AG04450 (cell line): ENCODE results near the gene KIAA1549. TPM values are rescaled to one million over a fixed set of nuclear protein-coding genes. Genes with fewer than 3 reads are reported as not detected.

Experiments
- CTCF ChIA-PET: fragments of 300-600, 350-600 bp; formaldehyde crosslinking; extraction: SDS; loops from one replicate; lab custom pipeline; 2022; ENCODE audit warnings: antibody characterized with exemption, inconsistent platforms; lab: Charles Lee
- POLR2A ChIA-PET: fragments of 350-600 bp; formaldehyde crosslinking; extraction: SDS; loops from one replicate; lab custom pipeline; 2021; ENCODE audit warnings: antibody characterized with exemption, inconsistent platforms; lab: Yijun Ruan, JAX
- DNase-seq: peaks from one replicate; pipeline ENCODE4 v3.0.0-alpha.2; 2011; ENCODE audit warnings: low read depth, low spot score
- H3K27ac ChIP-seq: one replicate; pipeline ENCODE4 v1.5.1; 2012; ENCODE audit warnings: low read depth, low read length, control low read depth
- H3K27me3 ChIP-seq: one replicate; pipeline ENCODE4 v1.6.0; 2012; ENCODE audit warnings: low read length; ENCODE audit not compliant: control insufficient read depth, insufficient read depth
- H3K4me3 ChIP-seq: 2 replicates; pipeline ENCODE4 v1.5.1; 2011; ENCODE audit warnings: mild to moderate bottlenecking, low read depth, low read length, control low read depth
- H3K9me3 ChIP-seq: 2 replicates; pipeline ENCODE4 v1.5.1; 2012; ENCODE audit warnings: low read length; ENCODE audit not compliant: control insufficient read depth, insufficient read depth
- CTCF ChIP-seq: IDR thresholded peaks from 2 replicates; pipeline ENCODE4 v1.5.1; 2011; ENCODE audit warnings: low read depth, low read length, control low read depth, inconsistent platforms
- polyA plus RNA-seq: library from polyadenylated mRNA; depleted of rRNA; stranded (reverse); fragments of >200 nt; gene quantifications from 2 replicates; pipeline ENCODE4 v1.2.3, GENCODE V29; 2011

KIAA1549 gene
- polyA plus RNA-seq, 1 experiment: 2.9 TPM

- Histone ChIP-seq H3K27ac (no peak overlapping the region), H3K4me3 (no peak overlapping the region), H3K9me3 (no peaks in the 10 kb centered on the region; the same call in 1 of the 2 replicates), H3K27me3 (no peaks in the 10 kb centered on the region)
- DNase-seq: no peak
- TF ChIP-seq CTCF: no peak
- ChIA-PET CTCF (no interaction called here), POLR2A (no interaction called here)
These were observed 117.3 kb downstream of the KIAA1549 start for GRCh38 chr7:138863931-138864330.

- H3K27ac ChIP-seq: no peak overlapping the region
- peaks cover 3% of the 10 kb centered on the region for H3K9me3 ChIP-seq
- H3K27me3 ChIP-seq: no peaks in the 10 kb centered on the region
- TF ChIP-seq CTCF: no peak
- ChIA-PET CTCF (no interaction called here), POLR2A (no interaction called here)
- H3K4me3 ChIP-seq: no peak overlapping the region
- no peak for DNase-seq
These were observed 120.1 kb downstream of the KIAA1549 start for GRCh38 chr7:138861051-138861450.

GRCh38 chr7:138857728-138858127 lies 123.5 kb downstream of the KIAA1549 start:
- no peak for TF ChIP-seq CTCF
- ChIA-PET POLR2A (no interaction called here), CTCF (interaction anchor here (0.6 to 0.7 kb wide), 2 partner anchors 29 to 120 kb away, joined by 3 to 5 read pairs; no protein-coding TSS in a partner anchor)
- Histone ChIP-seq H3K27me3 (no peaks in the 10 kb centered on the region), H3K9me3 (peaks cover 3% of the 10 kb centered on the region), H3K4me3 (no peak overlapping the region), H3K27ac (no peak overlapping the region)
- no peak for DNase-seq

- Histone ChIP-seq H3K4me3 (no peak overlapping the region), H3K27me3 (no peaks in the 10 kb centered on the region), H3K27ac (no peak overlapping the region), H3K9me3 (peaks cover 3% of the 10 kb centered on the region; the same call in 1 of the 2 replicates)
- CTCF ChIA-PET: no interaction called here
- TF ChIP-seq CTCF: no peak
- POLR2A ChIA-PET: no interaction called here
- DNase-seq: no peak
These were observed 127.0 kb downstream of the KIAA1549 start for GRCh38 chr7:138854115-138854645.

GRCh38 chr7:138853448-138853847 lies 127.7 kb downstream of the KIAA1549 start:
- H3K27me3 ChIP-seq: no peaks in the 10 kb centered on the region
- POLR2A ChIA-PET: no interaction called here
- H3K27ac ChIP-seq: no peak overlapping the region
- H3K9me3 ChIP-seq: peaks cover 3% of the 10 kb centered on the region; the same call in 1 of the 2 replicates
- DNase-seq: no peak
- no peak overlapping the region for H3K4me3 ChIP-seq
- CTCF ChIA-PET: no interaction called here
- TF ChIP-seq CTCF: no peak
